Prostate gland (tissue), 2 donors: ENCODE data around the gene WDR88. TPM values are rescaled to one million over a fixed set of nuclear protein-coding genes. Genes with fewer than 3 reads are reported as not detected.
"Not testable (repeated sequence)": the region's sequence is repeated elsewhere in the genome, so short reads cannot be mapped to it uniquely, and the experiment has no call there.

ENCODE experiments used
- DNase-seq: peaks from one replicate; pipeline ENCODE4 v3.0.0-alpha.2; 2019; ENCODE audit warnings: low spot score
- H3K27ac ChIP-seq, 2 donors: fragments of 200-600 bp; sonication (generic); 2 replicates each; pipeline ENCODE4 v1.5.1; 2017 to 2019
- H3K27me3 ChIP-seq: fragments of 200-600 bp; sonication (generic); replicated peaks from 2 replicates; pipeline ENCODE4 v1.5.1; 2019; ENCODE audit not compliant: insufficient read depth
- H3K36me3 ChIP-seq, 2 donors: fragments of 200-600 bp; sonication (generic); 1 replicate in 1 of 2; 2 replicates in 1 of 2; pipeline versions ENCODE4 v1.5.1 to v1.8.1; 2017 to 2019
- H3K4me1 ChIP-seq: fragments of 200-600 bp; sonication (generic); replicated peaks from 2 replicates; pipeline ENCODE4 v1.5.1; 2019
- H3K4me3 ChIP-seq, 2 donors: fragments of 200-600 bp; sonication (generic); 2 replicates each; pipeline ENCODE4 v1.5.1; 2017 to 2019
- H3K9me3 ChIP-seq: fragments of 200-600 bp; sonication (generic); 2 replicates; pipeline ENCODE4 v1.5.1; 2017
- POLR2A ChIP-seq: fragments of 450-650 bp; IDR thresholded peaks from one replicate; pipeline ENCODE4 v1.6.1; 2016; ENCODE audit warnings: antibody characterized with exemption, mild to moderate bottlenecking
- POLR2AphosphoS5 ChIP-seq: sonication (generic); formaldehyde crosslinking; IDR thresholded peaks from one replicate; pipeline ENCODE4 v1.6.1; 2017; ENCODE audit warnings: antibody characterized with exemption
- WGBS: methylation state at CpG from one replicate; pipeline ENCODE4 v1.1.5; 2018; 5-methylcytosine and 5-hydroxymethylcytosine counted together
- intact Hi-C: fragments of 100-400 bp; cut with DNase I; formaldehyde crosslinking; loops from one replicate; pipeline ENCODE4 v1.14.2; 2022
- total RNA-seq, 2 donors: library from RNA; depleted of rRNA; stranded (reverse); fragments of >200 nt; gene quantifications; one replicate each; pipeline ENCODE4 v1.1.0, GENCODE V29; 2016
- TF ChIP-seq, protein P1 (sequence below), 4 experiments: fragments of 200-600 bp in 2 of 4; fragments of 450-650 bp in 2 of 4; sonication (generic) in 2 of 4; IDR thresholded peaks; 1 replicate in 3 of 4; 2 replicates in 1 of 4; pipeline ENCODE4 v1.5.1; 2016 to 2019; ENCODE audit warnings: antibody characterized with exemption in 4 of 4, mild to moderate bottlenecking in 2 of 4, moderate library complexity in 2 of 4

Gene WDR88
- total RNA-seq, 2 donors from 2014 or later, result 3.9 TPM; not detected in 1

DNA sequence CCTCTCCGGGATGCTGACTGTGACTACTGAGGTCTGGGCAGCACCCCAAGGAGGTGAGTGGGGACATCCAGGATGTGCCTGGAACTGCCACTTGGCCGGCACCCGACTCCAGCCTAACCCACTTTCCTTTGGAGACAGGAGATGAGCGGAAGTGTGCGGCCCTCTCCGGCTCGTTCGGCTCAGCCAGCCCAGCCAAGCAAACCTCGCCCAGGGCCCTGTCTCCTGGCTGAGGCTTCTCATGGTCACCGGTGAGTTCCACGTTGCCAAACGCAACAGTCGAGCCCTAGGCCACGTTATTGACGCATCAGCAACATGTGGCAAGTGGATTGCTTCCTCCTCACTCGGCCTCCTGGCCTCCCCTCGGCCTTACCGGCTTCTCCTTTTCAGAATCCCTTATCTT, 88.2 kb downstream of the WDR88 start:
- intact Hi-C loops, result no loop called here
- TF ChIP-seq POLR2AphosphoS5 (no peak), POLR2A (no peak)
- TF ChIP-seq, protein P1, sequence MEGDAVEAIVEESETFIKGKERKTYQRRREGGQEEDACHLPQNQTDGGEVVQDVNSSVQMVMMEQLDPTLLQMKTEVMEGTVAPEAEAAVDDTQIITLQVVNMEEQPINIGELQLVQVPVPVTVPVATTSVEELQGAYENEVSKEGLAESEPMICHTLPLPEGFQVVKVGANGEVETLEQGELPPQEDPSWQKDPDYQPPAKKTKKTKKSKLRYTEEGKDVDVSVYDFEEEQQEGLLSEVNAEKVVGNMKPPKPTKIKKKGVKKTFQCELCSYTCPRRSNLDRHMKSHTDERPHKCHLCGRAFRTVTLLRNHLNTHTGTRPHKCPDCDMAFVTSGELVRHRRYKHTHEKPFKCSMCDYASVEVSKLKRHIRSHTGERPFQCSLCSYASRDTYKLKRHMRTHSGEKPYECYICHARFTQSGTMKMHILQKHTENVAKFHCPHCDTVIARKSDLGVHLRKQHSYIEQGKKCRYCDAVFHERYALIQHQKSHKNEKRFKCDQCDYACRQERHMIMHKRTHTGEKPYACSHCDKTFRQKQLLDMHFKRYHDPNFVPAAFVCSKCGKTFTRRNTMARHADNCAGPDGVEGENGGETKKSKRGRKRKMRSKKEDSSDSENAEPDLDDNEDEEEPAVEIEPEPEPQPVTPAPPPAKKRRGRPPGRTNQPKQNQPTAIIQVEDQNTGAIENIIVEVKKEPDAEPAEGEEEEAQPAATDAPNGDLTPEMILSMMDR (IDR thresholded peaks at IDR 0.05), result no peak
- Histone ChIP-seq H3K4me1 (no peaks in the 10 kb centered on the region), H3K27me3 (peaks cover 4% of the 10 kb centered on the region), H3K9me3 (no peaks in the 10 kb centered on the region), H3K36me3 (no peaks in the 10 kb centered on the region), H3K27ac (no peak overlapping the region), H3K4me3 (no peak overlapping the region)
- 93% methylated on average over 17 of the region's 18 CpGs for WGBS
- DNase-seq, result no peak

DNA sequence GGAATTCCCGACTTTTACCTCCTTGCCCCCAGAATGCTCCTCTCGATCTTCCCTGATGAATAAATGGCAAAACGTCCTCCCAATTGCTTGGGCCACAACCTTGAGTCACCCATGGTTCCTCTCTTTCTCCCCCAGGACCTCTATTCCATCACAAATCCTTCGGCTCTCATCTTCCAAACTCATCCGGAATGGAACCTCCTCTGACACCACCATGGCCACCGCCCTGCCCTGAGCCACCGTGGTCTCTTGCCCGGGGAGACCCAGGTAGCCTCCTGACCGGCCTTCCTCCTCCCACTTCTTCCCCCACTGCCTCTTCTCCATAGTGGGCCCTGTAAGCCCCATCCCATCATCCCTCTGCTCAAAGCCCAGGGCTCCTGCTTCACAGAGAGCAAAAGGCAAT, 88.8 kb downstream of the WDR88 start:
- Histone ChIP-seq H3K9me3 (no peaks in the 10 kb centered on the region), H3K27me3 (peaks cover 8% of the 10 kb centered on the region), H3K4me3 (no peak overlapping the region), H3K27ac (no peak overlapping the region), H3K4me1 (no peaks in the 10 kb centered on the region), H3K36me3 (no peaks in the 10 kb centered on the region)
- 90% methylated on average over 9 of the region's 9 CpGs for WGBS
- no peak for DNase-seq
- intact Hi-C loops, result no loop called here
- no peak for TF ChIP-seq POLR2A
- TF ChIP-seq, protein P1 (IDR thresholded peaks at IDR 0.05), result no peak
- no peak for TF ChIP-seq POLR2AphosphoS5

DNA sequence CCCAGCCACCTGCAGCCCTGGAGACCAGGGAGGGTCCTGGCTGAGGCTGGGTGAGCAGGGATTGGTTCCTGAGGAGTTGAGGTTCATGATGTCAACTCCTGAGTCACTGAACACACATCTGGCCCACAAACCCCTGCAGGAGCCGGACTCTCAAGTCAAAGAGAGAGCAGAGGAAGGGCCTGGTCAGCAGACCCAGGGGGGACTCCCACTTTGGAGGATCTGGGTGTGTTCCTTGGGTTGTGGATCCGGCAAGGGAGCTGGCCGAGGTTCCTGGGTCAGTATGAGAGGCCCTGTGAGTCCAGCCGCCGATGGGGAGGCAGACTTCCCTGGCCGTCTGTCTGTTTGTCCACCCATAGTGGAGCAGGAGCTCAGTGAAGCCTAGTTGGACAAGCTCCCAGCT, 89.7 kb downstream of the WDR88 start:
- Histone ChIP-seq H3K36me3 (no peaks in the 10 kb centered on the region), H3K9me3 (no peaks in the 10 kb centered on the region), H3K27ac (no peak overlapping the region), H3K4me3 (no peak overlapping the region), H3K27me3 (peaks cover 8% of the 10 kb centered on the region), H3K4me1 (peaks cover 2% of the 10 kb centered on the region)
- intact Hi-C loops, result no loop called here
- DNase-seq, result no peak
- TF ChIP-seq, protein P1 (IDR thresholded peaks at IDR 0.05), result no peak
- TF ChIP-seq POLR2AphosphoS5 (no peak), POLR2A (no peak)
- WGBS, result 76% methylated on average over 6 of the region's 6 CpGs

DNA sequence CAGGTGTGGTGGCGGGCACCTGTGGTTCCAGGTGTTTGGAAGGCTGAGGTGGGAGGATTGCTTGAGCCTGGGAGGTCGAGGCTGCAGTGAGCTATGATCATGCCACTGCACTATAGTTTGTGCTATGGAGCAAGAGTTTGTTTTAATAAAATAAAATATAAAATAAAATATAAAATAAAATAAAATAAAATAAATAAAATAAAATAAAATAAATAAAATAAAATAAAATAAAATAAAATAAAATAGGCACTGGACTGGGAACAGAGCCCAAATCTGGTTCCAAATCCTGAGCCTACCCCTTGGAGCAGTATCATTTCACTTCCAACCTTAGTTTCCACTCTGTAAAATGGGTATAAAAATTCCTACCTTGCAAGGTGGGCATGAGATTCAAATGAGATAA, 90.3 kb downstream of the WDR88 start:
- H3K27me3 ChIP-seq, DNase-seq, H3K27ac ChIP-seq, H3K36me3 ChIP-seq, H3K9me3 ChIP-seq, H3K4me1 ChIP-seq, intact Hi-C loops, H3K4me3 ChIP-seq: not testable (repeated sequence)
- 96% methylated on average over 2 of the region's 2 CpGs for WGBS

DNA sequence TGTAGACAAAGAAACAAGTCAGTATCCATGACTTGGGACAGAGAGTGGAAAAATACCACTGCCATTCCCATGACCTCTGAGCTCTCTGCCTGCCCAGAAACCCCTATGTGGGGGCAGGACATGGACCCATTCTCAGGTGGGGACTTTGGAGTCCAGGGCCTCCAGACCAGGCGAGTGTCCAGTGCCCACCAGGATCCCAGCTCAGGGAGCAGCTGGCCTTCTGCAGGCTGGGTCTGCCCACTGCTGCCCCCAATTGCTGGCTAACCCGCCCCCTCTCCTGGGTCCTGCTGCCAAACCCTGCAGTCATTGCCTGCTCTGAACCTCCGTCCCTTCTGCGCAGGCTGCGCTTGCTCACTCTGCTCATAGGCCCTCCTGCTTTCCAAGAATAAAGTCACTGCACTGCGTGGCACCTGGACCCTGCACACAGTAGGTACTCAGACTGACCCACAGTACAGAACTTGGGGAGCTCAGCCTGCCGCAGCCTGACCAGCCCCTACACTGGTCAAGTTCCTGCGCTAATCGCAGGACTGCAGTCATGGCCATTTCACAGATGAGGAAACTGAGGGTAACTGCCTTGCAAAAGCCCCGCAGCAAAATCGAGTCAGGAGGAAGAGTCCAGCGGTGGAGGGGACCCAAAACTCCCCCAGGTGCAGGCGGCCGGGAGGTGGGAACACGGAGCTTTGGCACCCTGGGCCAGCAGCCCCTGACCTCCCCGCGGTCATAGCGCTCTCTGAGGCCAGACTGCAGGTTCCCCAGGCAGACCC, 93.0 kb downstream of the WDR88 start:
- peaks cover 3% of the 10 kb centered on the region for H3K4me1 ChIP-seq
- intact Hi-C loops, result no loop called here
- WGBS, result 57% methylated on average over 18 of the region's 18 CpGs
- peaks cover 8% of the 10 kb centered on the region for H3K27me3 ChIP-seq
- H3K9me3 ChIP-seq, result no peaks in the 10 kb centered on the region
- TF ChIP-seq POLR2AphosphoS5 (no peak), POLR2A (no peak)
- TF ChIP-seq, protein P1 (IDR thresholded peaks at IDR 0.05), result no peak
- no peaks in the 10 kb centered on the region for H3K36me3 ChIP-seq
- H3K4me3 ChIP-seq, result peak overlapping the region in 1 of 2 donors; percentile 7
- no peak overlapping the region for H3K27ac ChIP-seq
- DNase-seq, result no peak

Other genes with a start within 250 kb of the WDR88 start
- 10 to 100 TPM; 19.3 to 20.6 TPM for gene CEP89, start 160.2 kb upstream of the WDR88 start, total RNA-seq
- gene FAAP24, start 159.9 kb upstream of the WDR88 start, total RNA-seq, result 1 to 10 TPM; 4.3 to 8.3 TPM
- 10 to 100 TPM; 46.2 to 95.0 TPM for gene RHPN2, start 67.2 kb upstream of the WDR88 start, total RNA-seq
- 10 to 100 TPM in 1 of 2 donors, 1 to 10 TPM in 1; 7.9 to 12.2 TPM for gene GPATCH1, start 50.9 kb upstream of the WDR88 start, total RNA-seq
- 10 to 100 TPM; 63.7 to 64.4 TPM for gene LRP3, start 62.2 kb downstream of the WDR88 start, total RNA-seq
- gene SLC7A10, start 93.7 kb downstream of the WDR88 start, total RNA-seq, result 1 to 10 TPM in 1 of 2 donors, not detected in 1; 3.5 TPM
- gene CEBPA, start 170.4 kb downstream of the WDR88 start, total RNA-seq, result 10 to 100 TPM; 25.2 to 58.7 TPM
- gene CEBPG, start 241.6 kb downstream of the WDR88 start, total RNA-seq, result 10 to 100 TPM; 15.7 to 19.7 TPM